Measurements from ENCODE around the gene SMIM29. TPM values are rescaled to one million over a fixed set of nuclear protein-coding genes. Genes with fewer than 3 reads are reported as not detected.

SMIM29 gene
- total RNA-seq, 1 experiment from 2014 or later, result 5.4 TPM

GRCh38 chr6:34200340-34200971 lies 48.4 kb downstream of the SMIM29 start:
- H3K23me2 ChIP-seq (ENCODE audit: insufficient read length, low read depth, low read length, poor library complexity, severe bottlenecking), result no peaks in the 10 kb centered on the region
- no peaks in the 10 kb centered on the region for H3K9me3 ChIP-seq (ENCODE audit: control insufficient read depth, low read depth, low read length)
- H3K18ac ChIP-seq (ENCODE audit: insufficient read length, low read depth, low read length), result no peak overlapping the region
- H3K79me2 ChIP-seq (ENCODE audit: insufficient read depth, low read length), result no peaks in the 10 kb centered on the region
- peaks cover 4% of the 10 kb centered on the region for H3K27me3 Mint-ChIP-seq (ENCODE audit: low read depth)
- H3K4me3 Mint-ChIP-seq, result 0 out of 5 replicates have a peak overlapping the region, but pooled peaks of 1 of the 2 experiments have one; percentile 20
- peak overlapping the region in 2 of 3 experiments; percentile 46 to 94; a peak in 3 of 7 replicates for H3K27ac Mint-ChIP-seq
- no peak overlapping the region for H4K8ac ChIP-seq (replicated peaks; ENCODE audit: insufficient read length, low read depth, low read length)
- no peak overlapping the region for H3T11ph ChIP-seq (ENCODE audit: low read length)
- H2AK5ac ChIP-seq (ENCODE audit: insufficient read length, low read length), result no peak overlapping the region
- no peak overlapping the region for H3K4ac ChIP-seq (ENCODE audit: low read depth, low read length)
- no peak overlapping the region for H3K9ac ChIP-seq (ENCODE audit: extremely low read depth, insufficient read length, low read length)
- no peak overlapping the region for H4K5ac ChIP-seq (ENCODE audit: insufficient read length, low read depth, low read length)
- no peak overlapping the region for H2BK20ac ChIP-seq (ENCODE audit: low read depth, low read length, poor library complexity, severe bottlenecking)
- no peaks in the 10 kb centered on the region for H4K20me1 ChIP-seq (ENCODE audit: control insufficient read depth, insufficient read depth, insufficient read length)
- TF ChIP-seq CTCF (conservative IDR thresholded peaks at IDR 0.05), result no peak
- peaks cover 3% of the 10 kb centered on the region; the same call in 1 of the 2 replicates for H3K4me1 ChIP-seq (ENCODE audit: insufficient read depth, low read length)
- no peak overlapping the region for H2BK15ac ChIP-seq (ENCODE audit: low read depth, low read length)
- H3K27ac ChIP-seq (ENCODE audit: insufficient read length, low read depth, low read length), result peak overlapping the region; percentile 18
- peaks cover 0 to 7% (median 2%) of the 10 kb centered on the region in 3 experiments; a peak in 2 of 7 replicates for H3K36me3 Mint-ChIP-seq (ENCODE audit: insufficient read depth in 1 of 3, low read depth in 3 of 3)
- no CpG with 5 or more reads among the region's 5 CpGs for WGBS (ENCODE audit: extremely low coverage, insufficient read length, low lambda C conversion rate)
- no peaks in the 10 kb centered on the region for H3K27me3 ChIP-seq (ENCODE audit: insufficient read depth, low read length)
- no peak overlapping the region for H3K23ac ChIP-seq (ENCODE audit: insufficient read length, low read depth, low read length)
- H2BK5ac ChIP-seq (ENCODE audit: insufficient read length, low read length), result no peak overlapping the region
- no peaks in the 10 kb centered on the region for H3K79me1 ChIP-seq (ENCODE audit: insufficient read depth, low read depth, low read length, poor library complexity, severe bottlenecking)
- no peak overlapping the region for H3K56ac ChIP-seq (ENCODE audit: insufficient read length, low read depth, low read length)
- no peak overlapping the region for H4K91ac ChIP-seq (ENCODE audit: insufficient read length, low read depth, low read length)
- no peak overlapping the region for H2BK120ac ChIP-seq (ENCODE audit: low read depth, low read length, poor library complexity, severe bottlenecking)
- H3K4me1 Mint-ChIP-seq, result peaks cover 22 to 30% of the 10 kb centered on the region in 2 experiments
- no peak overlapping the region for H2BK12ac ChIP-seq (ENCODE audit: insufficient read length, low read depth, low read length)
- H2AFZ ChIP-seq (ENCODE audit: low read length), result no peak overlapping the region
- no peak overlapping the region for H3K4me2 ChIP-seq (ENCODE audit: insufficient read depth, insufficient read length, low read length)
- peaks cover 0 to 10% of the 10 kb centered on the region in 2 experiments; a peak in 2 of 5 replicates for H3K9me3 Mint-ChIP-seq
- H3K14ac ChIP-seq (ENCODE audit: insufficient read depth, low read length), result no peak overlapping the region
- DNase-seq, result peak; percentile 71
